Bronchial epithelial cell (primary cell): Measurements from ENCODE around the gene ENDOV. TPM values are rescaled to one million over a fixed set of nuclear protein-coding genes. Genes with fewer than 3 reads are reported as not detected.

Experiments used
- DNase-seq: peaks from one replicate; pipeline ENCODE4 v3.0.0-alpha.2; 2010; ENCODE audit warnings: low read depth
- FAIRE-seq: peaks from 2 replicates; lab custom pipeline; 2011; peaks lifted over from hg19 to GRCh38; lab: Jason Lieb, UNC
- H3K27me3 ChIP-seq: 2 replicates; pipeline ENCODE4 v1.5.1; 2011; ENCODE audit warnings: low read length; ENCODE audit not compliant: control insufficient read depth, insufficient read depth
- H3K36me3 ChIP-seq: 2 replicates; pipeline ENCODE4 v1.5.1; 2011; ENCODE audit warnings: low read length; ENCODE audit not compliant: control insufficient read depth, insufficient read depth
- H3K4me3 ChIP-seq: 2 replicates; pipeline ENCODE4 v1.5.1; 2011; ENCODE audit warnings: mild to moderate bottlenecking, low read depth, low read length, control low read depth
- CTCF ChIP-seq: IDR thresholded peaks from 2 replicates; pipeline ENCODE4 v1.5.1; 2011; ENCODE audit warnings: mild to moderate bottlenecking, moderate library complexity, low read length, control low read depth, inconsistent platforms; ENCODE audit not compliant: insufficient read depth, severe bottlenecking
- total RNA-seq: library from RNA; depleted of rRNA; stranded (reverse); fragments of >200 nt; gene quantifications from 2 replicates; pipeline ENCODE4 v1.2.1, GENCODE V29; 2014

The ENDOV gene
- total RNA-seq, 1 donor from 2014 or later, result 19.5 TPM

GRCh38 chr17:80372922-80373570 lies 41.9 kb upstream of the ENDOV start:
- no peak for TF ChIP-seq CTCF
- no peaks in the 10 kb centered on the region for H3K27me3 ChIP-seq
- no peak for FAIRE-seq
- H3K36me3 ChIP-seq, result peaks cover 43% of the 10 kb centered on the region
- no peak overlapping the region for H3K4me3 ChIP-seq
- no peak for DNase-seq

GRCh38 chr17:80374039-80374731 lies 40.8 kb upstream of the ENDOV start:
- Histone ChIP-seq H3K27me3 (no peaks in the 10 kb centered on the region), H3K4me3 (no peak overlapping the region), H3K36me3 (peaks cover 44% of the 10 kb centered on the region)
- no peak for TF ChIP-seq CTCF
- DNase-seq, result no peak
- FAIRE-seq, result peak; percentile 50

GRCh38 chr17:80374732-80375585 lies 40.0 kb upstream of the ENDOV start:
- H3K36me3 ChIP-seq, result peaks cover 37% of the 10 kb centered on the region
- DNase-seq (no peak), FAIRE-seq (no peak)
- no peak overlapping the region for H3K4me3 ChIP-seq
- no peaks in the 10 kb centered on the region for H3K27me3 ChIP-seq
- no peak for TF ChIP-seq CTCF

- H3K4me3 ChIP-seq, result no peak overlapping the region
- FAIRE-seq (peak; percentile 72), DNase-seq (no peak)
- H3K36me3 ChIP-seq, result peaks cover 38% of the 10 kb centered on the region
- no peak for TF ChIP-seq CTCF
- no peaks in the 10 kb centered on the region for H3K27me3 ChIP-seq
These were observed 38.4 kb upstream of the ENDOV start for GRCh38 chr17:80376531-80376930.

- DNase-seq (no peak), FAIRE-seq (peak; percentile 60)
- Histone ChIP-seq H3K27me3 (no peaks in the 10 kb centered on the region), H3K36me3 (peaks cover 39% of the 10 kb centered on the region), H3K4me3 (no peak overlapping the region)
- no peak for TF ChIP-seq CTCF
These were observed 37.2 kb upstream of the ENDOV start for GRCh38 chr17:80377798-80378197.
